Gastroesophageal sphincter (tissue), 2 donors: Measurements from ENCODE around the gene MYOZ3.

Experiments used
- EP300 ChIP-seq: sonication (generic); formaldehyde crosslinking; IDR thresholded peaks from one replicate; pipeline ENCODE4 v1.6.1; 2017; ENCODE audit warnings: antibody characterized with exemption, mild to moderate bottlenecking
- POLR2AphosphoS5 ChIP-seq: sonication (generic); formaldehyde crosslinking; IDR thresholded peaks from one replicate; pipeline ENCODE4 v1.6.1; 2017; ENCODE audit warnings: antibody characterized with exemption

GRCh38 chr5:150710165-150710564 lies 49.1 kb downstream of the MYOZ3 start:
- TF ChIP-seq EP300 (no peak), POLR2AphosphoS5 (no peak)
